Breast epithelium (tissue), 3 donors: ENCODE measurements around the gene TBX2.

Source experiments
- POLR2A ChIP-seq: fragments of 450-650 bp; IDR thresholded peaks from one replicate; pipeline ENCODE4 v1.6.1; 2016; ENCODE audit warnings: antibody characterized with exemption, mild to moderate bottlenecking, moderate library complexity
- POLR2AphosphoS5 ChIP-seq, 3 donors: sonication (generic); formaldehyde crosslinking; IDR thresholded peaks; one replicate each; pipeline ENCODE4 v1.6.1; 2017; ENCODE audit warnings: antibody characterized with exemption in 3 of 3
- TF ChIP-seq, protein P1 (sequence below), 3 donors: fragments of 450-650 bp; IDR thresholded peaks; one replicate each; pipeline ENCODE4 v1.5.1; 2016 to 2017; ENCODE audit warnings: antibody characterized with exemption in 3 of 3, mild to moderate bottlenecking in 3 of 3, moderate library complexity in 3 of 3

DNA sequence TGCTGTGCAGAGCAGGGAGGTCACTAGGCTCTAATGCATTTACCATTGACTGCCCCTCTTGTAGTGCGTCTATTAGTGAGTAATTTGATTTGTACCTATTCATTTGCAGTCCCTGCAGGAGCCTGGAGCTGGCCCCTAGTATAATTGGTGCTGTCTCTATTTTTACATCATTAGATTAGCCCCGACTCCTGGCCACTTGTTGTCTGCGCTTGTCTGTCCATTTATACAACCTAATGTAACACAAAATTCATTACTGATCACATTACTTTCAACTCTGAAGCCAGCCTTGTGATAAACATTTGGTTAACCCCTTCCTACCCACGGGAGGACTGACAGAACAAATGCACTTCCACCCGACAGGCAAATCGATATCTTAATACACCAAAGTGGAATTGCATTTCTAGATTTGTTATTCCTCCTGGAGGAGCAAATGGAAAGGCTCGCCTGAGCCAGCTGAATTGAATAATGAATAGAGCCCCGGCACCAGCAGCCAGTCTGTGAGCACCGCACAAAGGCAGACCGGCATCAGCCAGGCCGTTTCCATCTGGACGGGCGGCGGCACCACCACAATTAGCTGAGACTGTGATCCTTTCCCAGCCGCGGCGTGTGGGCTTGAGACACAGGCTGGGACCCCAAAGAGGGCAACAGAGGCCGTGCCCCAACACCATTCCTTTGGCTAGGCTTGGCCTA, 18.7 kb upstream of the TBX2 start:
- TF ChIP-seq, protein P1, sequence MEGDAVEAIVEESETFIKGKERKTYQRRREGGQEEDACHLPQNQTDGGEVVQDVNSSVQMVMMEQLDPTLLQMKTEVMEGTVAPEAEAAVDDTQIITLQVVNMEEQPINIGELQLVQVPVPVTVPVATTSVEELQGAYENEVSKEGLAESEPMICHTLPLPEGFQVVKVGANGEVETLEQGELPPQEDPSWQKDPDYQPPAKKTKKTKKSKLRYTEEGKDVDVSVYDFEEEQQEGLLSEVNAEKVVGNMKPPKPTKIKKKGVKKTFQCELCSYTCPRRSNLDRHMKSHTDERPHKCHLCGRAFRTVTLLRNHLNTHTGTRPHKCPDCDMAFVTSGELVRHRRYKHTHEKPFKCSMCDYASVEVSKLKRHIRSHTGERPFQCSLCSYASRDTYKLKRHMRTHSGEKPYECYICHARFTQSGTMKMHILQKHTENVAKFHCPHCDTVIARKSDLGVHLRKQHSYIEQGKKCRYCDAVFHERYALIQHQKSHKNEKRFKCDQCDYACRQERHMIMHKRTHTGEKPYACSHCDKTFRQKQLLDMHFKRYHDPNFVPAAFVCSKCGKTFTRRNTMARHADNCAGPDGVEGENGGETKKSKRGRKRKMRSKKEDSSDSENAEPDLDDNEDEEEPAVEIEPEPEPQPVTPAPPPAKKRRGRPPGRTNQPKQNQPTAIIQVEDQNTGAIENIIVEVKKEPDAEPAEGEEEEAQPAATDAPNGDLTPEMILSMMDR (IDR thresholded peaks at IDR 0.05): no peak
- TF ChIP-seq POLR2A: no peak
- no peak for TF ChIP-seq POLR2AphosphoS5 (IDR thresholded peaks at IDR 0.05)
